Nephron progenitor cell (in vitro differentiated cells): ENCODE results near the gene COL1A2.

Experiments
- DNase-seq: peaks from one replicate; pipeline ENCODE4 v3.0.0; 2021
- H3K27ac Mint-ChIP-seq: 2 replicates; pipeline ENCODE4 v1.8.0; 2021; ENCODE audit warnings: mild to moderate bottlenecking, moderate library complexity, mixed read lengths
- H3K27me3 Mint-ChIP-seq: 2 replicates; pipeline ENCODE4 v1.8.0; 2021; ENCODE audit warnings: mild to moderate bottlenecking, low read depth, mixed read lengths; ENCODE audit not compliant: poor library complexity
- H3K36me3 Mint-ChIP-seq: 2 replicates; pipeline ENCODE4 v1.8.0; 2021; ENCODE audit warnings: low read depth, mixed read lengths
- H3K4me1 Mint-ChIP-seq: 2 replicates; pipeline ENCODE4 v1.8.0; 2021; ENCODE audit warnings: mixed read lengths
- H3K4me3 Mint-ChIP-seq: 2 replicates; pipeline ENCODE4 v1.8.0; 2021; ENCODE audit warnings: mild to moderate bottlenecking, moderate library complexity, mixed read lengths
- H3K9me3 Mint-ChIP-seq: 2 replicates; pipeline ENCODE4 v1.8.0; 2021; ENCODE audit warnings: mild to moderate bottlenecking, moderate library complexity, mixed read lengths
- TF ChIP-seq, protein P1 (sequence below): fragments of 200-600 bp; sonication (generic); IDR thresholded peaks from 2 replicates; pipeline ENCODE4 v1.5.0; 2021; ENCODE audit warnings: antibody characterized with exemption

COL1A2 gene

DNA sequence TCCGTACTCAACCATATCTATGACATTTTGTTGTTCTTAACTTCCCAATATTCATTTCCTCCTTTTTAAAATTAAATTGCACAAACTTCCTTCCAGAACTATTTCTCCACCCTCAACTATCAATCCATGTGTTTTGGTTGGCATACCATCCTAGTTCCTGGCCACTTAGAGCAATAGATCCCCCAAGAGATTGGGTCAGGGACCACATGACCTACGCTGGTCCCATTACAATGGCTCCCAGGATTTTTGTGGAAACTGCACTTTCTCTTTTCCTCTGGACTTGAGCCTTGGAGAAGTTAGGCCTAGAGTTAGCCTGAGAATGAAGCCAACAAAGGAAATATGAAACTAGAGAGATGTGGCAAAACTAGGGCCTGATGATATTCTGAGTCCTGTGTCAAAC lies 59.2 kb downstream of the COL1A2 start:
- TF ChIP-seq, protein P1, sequence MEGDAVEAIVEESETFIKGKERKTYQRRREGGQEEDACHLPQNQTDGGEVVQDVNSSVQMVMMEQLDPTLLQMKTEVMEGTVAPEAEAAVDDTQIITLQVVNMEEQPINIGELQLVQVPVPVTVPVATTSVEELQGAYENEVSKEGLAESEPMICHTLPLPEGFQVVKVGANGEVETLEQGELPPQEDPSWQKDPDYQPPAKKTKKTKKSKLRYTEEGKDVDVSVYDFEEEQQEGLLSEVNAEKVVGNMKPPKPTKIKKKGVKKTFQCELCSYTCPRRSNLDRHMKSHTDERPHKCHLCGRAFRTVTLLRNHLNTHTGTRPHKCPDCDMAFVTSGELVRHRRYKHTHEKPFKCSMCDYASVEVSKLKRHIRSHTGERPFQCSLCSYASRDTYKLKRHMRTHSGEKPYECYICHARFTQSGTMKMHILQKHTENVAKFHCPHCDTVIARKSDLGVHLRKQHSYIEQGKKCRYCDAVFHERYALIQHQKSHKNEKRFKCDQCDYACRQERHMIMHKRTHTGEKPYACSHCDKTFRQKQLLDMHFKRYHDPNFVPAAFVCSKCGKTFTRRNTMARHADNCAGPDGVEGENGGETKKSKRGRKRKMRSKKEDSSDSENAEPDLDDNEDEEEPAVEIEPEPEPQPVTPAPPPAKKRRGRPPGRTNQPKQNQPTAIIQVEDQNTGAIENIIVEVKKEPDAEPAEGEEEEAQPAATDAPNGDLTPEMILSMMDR, result no peak
- no peak overlapping the region for H3K4me3 Mint-ChIP-seq
- peak overlapping the region; percentile 8 for H3K27ac Mint-ChIP-seq
- H3K36me3 Mint-ChIP-seq, result peaks cover 2% of the 10 kb centered on the region
- H3K4me1 Mint-ChIP-seq, result peaks cover 49% of the 10 kb centered on the region
- no peak for DNase-seq
- H3K27me3 Mint-ChIP-seq, result peaks cover 2% of the 10 kb centered on the region
- peaks cover 2% of the 10 kb centered on the region for H3K9me3 Mint-ChIP-seq

DNA sequence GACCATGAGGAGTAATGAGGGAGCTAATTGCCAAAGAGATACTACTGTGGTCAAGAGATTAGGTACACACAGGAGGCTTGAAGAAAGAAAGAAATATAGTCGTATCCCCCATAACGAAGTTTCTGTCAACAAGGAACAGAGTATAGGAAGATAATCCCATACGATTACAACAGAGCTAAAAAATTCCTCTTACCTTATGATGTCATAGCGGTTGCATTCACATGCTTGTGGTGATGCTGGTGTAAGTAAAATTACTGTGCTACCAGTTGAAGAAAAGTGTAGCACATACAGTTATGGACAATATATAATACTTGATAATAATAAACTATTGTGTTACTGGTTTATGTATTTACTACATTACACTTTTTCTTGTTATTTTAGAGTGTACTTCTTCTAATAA lies 63.3 kb downstream of the COL1A2 start:
- TF ChIP-seq, protein P1, result no peak
- Mint-ChIP-seq H3K9me3 (no peaks in the 10 kb centered on the region), H3K36me3 (no peaks in the 10 kb centered on the region), H3K4me3 (no peak overlapping the region), H3K4me1 (peaks cover 8% of the 10 kb centered on the region), H3K27ac (no peak overlapping the region), H3K27me3 (peaks cover 6% of the 10 kb centered on the region)
- DNase-seq, result no peak

DNA sequence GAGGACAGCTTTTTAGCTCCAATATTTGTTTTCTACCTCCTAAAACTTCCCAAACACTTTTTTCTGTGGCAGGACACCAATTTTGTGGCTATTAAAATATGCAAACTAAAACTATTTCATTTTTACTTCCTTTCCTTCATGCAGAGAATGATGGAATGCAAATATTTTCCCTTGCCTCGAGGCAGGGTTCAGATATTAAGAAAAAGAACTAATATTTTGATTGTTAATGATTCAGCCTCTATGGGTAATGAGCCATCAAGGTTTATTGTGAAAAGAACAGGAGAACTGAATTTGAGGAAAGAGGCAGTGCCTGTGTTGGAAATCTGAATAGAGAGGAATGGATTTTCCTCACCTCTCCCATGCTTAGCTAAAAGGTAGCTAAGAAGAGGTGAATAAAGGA lies 71.8 kb downstream of the COL1A2 start:
- TF ChIP-seq, protein P1, result no peak
- peaks cover 8% of the 10 kb centered on the region for H3K27me3 Mint-ChIP-seq
- no peak for DNase-seq
- no peak overlapping the region for H3K4me3 Mint-ChIP-seq
- H3K27ac Mint-ChIP-seq, result no peak overlapping the region
- no peaks in the 10 kb centered on the region for H3K4me1 Mint-ChIP-seq
- peaks cover 6% of the 10 kb centered on the region for H3K9me3 Mint-ChIP-seq
- no peaks in the 10 kb centered on the region for H3K36me3 Mint-ChIP-seq

DNA sequence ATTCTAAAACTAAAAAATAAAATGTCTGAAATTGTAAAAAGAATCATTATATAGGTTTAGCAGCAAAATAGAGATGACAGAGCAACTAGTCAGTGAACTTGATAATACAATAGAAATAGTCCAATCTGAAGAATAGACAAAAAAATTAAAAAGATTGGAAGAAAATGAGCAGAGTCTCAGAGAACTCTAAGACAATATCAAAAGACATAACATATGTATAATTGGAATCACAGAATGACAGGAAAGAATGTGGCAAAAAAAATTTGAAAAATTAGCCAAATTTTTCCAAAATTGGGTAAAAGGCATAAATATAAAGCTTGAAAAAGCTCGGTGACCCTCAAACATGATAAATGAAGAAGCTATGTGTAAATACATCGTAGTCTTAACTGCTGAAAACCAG lies 76.9 kb downstream of the COL1A2 start:
- Mint-ChIP-seq H3K9me3 (peaks cover 9% of the 10 kb centered on the region), H3K27ac (no peak overlapping the region), H3K4me1 (no peaks in the 10 kb centered on the region), H3K4me3 (no peak overlapping the region), H3K27me3 (peaks cover 5% of the 10 kb centered on the region), H3K36me3 (no peaks in the 10 kb centered on the region)
- DNase-seq, result no peak
- TF ChIP-seq, protein P1, result no peak

DNA sequence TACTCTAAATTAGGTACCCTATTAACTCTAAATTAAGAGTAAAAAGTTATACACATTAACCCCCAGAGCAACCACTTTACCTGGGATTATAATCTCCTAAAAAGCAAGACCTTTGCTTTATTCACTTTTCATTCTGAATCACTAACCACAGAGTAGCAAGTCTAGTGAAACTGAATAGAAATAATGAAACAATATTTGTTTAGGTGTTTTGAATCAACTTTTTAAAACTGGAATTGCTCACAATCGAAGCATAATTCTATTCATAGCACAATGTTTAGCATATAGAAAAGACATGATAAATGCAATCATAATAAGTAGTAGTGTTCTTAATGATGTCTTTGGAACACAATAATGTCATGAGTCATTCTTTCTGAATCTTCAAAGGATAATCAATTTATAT lies 77.9 kb downstream of the COL1A2 start:
- Mint-ChIP-seq H3K9me3 (peaks cover 9% of the 10 kb centered on the region), H3K4me1 (no peaks in the 10 kb centered on the region), H3K27ac (no peak overlapping the region), H3K36me3 (no peaks in the 10 kb centered on the region), H3K4me3 (no peak overlapping the region), H3K27me3 (no peaks in the 10 kb centered on the region)
- no peak for DNase-seq
- TF ChIP-seq, protein P1, result no peak

DNA sequence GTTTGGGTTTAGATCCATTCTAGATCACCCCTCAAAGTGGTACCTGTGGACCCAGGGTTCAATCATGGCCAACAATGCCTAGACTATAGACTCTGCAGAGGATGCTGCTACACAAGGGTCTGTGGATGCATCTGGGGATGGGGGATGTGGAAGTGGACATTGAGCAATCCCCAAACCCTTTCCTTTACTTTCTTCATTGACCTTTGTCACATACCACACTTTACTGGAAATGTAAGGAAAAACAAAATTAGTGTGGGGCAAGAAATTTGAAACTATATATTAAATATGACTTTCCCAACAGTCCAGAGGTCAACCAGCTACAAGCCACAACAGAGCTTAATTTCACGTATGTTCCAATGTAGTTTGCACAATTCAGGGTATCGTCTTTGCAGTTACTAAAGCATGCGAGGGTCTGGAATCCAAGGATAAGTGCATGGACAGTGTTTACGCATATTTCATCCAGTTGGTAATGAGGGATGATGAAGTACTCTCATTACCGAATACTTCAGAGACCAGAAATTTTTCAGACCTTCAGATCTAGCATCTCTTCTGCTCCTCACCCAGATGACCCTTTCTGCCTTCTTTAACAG lies 81.7 kb downstream of the COL1A2 start:
- no peak overlapping the region for H3K27ac Mint-ChIP-seq
- H3K9me3 Mint-ChIP-seq, result peaks cover 4% of the 10 kb centered on the region
- peaks cover 3% of the 10 kb centered on the region for H3K27me3 Mint-ChIP-seq
- H3K4me1 Mint-ChIP-seq, result no peaks in the 10 kb centered on the region
- no peak for DNase-seq
- H3K36me3 Mint-ChIP-seq, result no peaks in the 10 kb centered on the region
- TF ChIP-seq, protein P1, result no peak
- H3K4me3 Mint-ChIP-seq, result no peak overlapping the region
